HEK293 (cell line): ENCODE data around the gene SLC1A3.

Experiments used
- CTCF ChIA-PET: fragments of 350-600 bp; formaldehyde crosslinking; extraction: SDS; loops from one replicate; lab custom pipeline; 2021; ENCODE audit warnings: antibody characterized with exemption; lab: Yijun Ruan, JAX
- POLR2A ChIA-PET: fragments of 300-600 bp; formaldehyde crosslinking; extraction: SDS; loops from one replicate; lab custom pipeline; 2020; ENCODE audit warnings: antibody characterized with exemption, inconsistent platforms; lab: Yijun Ruan, JAX
- H3K27ac ChIP-seq: fragments of 200-500 bp; sonication (Bioruptor generic); 2 replicates; pipeline ENCODE4 v1.5.1; 2014; ENCODE audit warnings: low read depth, low read length, control low read depth, inconsistent platforms; ENCODE audit errors: extremely low read depth
- H3K36me3 ChIP-seq, 2 experiments: fragments of 200-500 bp in 1 of 2; sonication (Bioruptor generic) in 1 of 2; 1 replicate in 1 of 2; 2 replicates in 1 of 2; pipeline ENCODE4 v1.5.1; 2014 to 2017; ENCODE audit warnings: inconsistent platforms in 2 of 2, low read length in 2 of 2; ENCODE audit not compliant: control insufficient read depth in 2 of 2, insufficient read depth in 1 of 2
- H3K4me1 ChIP-seq: fragments of 200-500 bp; sonication (Bioruptor generic); 2 replicates; pipeline ENCODE4 v1.5.1; 2014; ENCODE audit warnings: mild to moderate bottlenecking, low read length, inconsistent platforms; ENCODE audit not compliant: control insufficient read depth, insufficient read depth
- H3K4me3 ChIP-seq: 2 replicates; pipeline ENCODE4 v1.5.1; 2011; ENCODE audit warnings: low read depth, mild to moderate bottlenecking, control low read depth, low read length, moderate library complexity
- H3K9me3 ChIP-seq: fragments of 200-500 bp; sonication (Bioruptor generic); 2 replicates; pipeline ENCODE4 v1.5.1; 2014; ENCODE audit warnings: low read depth, low read length, inconsistent platforms; ENCODE audit not compliant: control insufficient read depth, insufficient read depth
- GLIS2 ChIP-seq: fragments of 450-650 bp; formaldehyde crosslinking; IDR thresholded peaks from 2 replicates; pipeline ENCODE4 v1.5.1; 2016; ENCODE audit warnings: missing biosample characterization, missing genetic modification characterization
- HOXA7 ChIP-seq: sonication (generic); formaldehyde crosslinking; IDR thresholded peaks from 2 replicates; pipeline ENCODE4 v1.8.1; 2022; ENCODE audit warnings: missing genetic modification reagents, borderline replicate concordance
- PRDM1 ChIP-seq: fragments of 450-650 bp; formaldehyde crosslinking; IDR thresholded peaks from 2 replicates; pipeline ENCODE4; 2016; ENCODE audit warnings: missing biosample characterization, missing genetic modification characterization
- SP2 ChIP-seq: fragments of 450-650 bp; formaldehyde crosslinking; IDR thresholded peaks from 2 replicates; pipeline ENCODE4 v1.5.1; 2016; ENCODE audit warnings: missing biosample characterization, missing genetic modification characterization
- ZBTB21 ChIP-seq: fragments of 450-650 bp; formaldehyde crosslinking; IDR thresholded peaks from 2 replicates; pipeline ENCODE4 v1.5.1; 2017; ENCODE audit warnings: missing biosample characterization, missing genetic modification characterization
- ZBTB7A ChIP-seq: fragments of 450-650 bp; formaldehyde crosslinking; IDR thresholded peaks from 2 replicates; pipeline ENCODE4 v1.5.1; 2016; ENCODE audit warnings: low read depth, missing biosample characterization, missing genetic modification characterization
- ZFHX2 ChIP-seq: fragments of 450-650 bp; formaldehyde crosslinking; conservative IDR thresholded peaks from 2 replicates; pipeline ENCODE4 v1.5.1; 2016; ENCODE audit warnings: missing biosample characterization, missing genetic modification characterization
- ZIC2 ChIP-seq: fragments of 450-650 bp; formaldehyde crosslinking; IDR thresholded peaks from 2 replicates; pipeline ENCODE4 v1.5.1; 2016; ENCODE audit warnings: missing biosample characterization, missing genetic modification characterization
- ZNF10 ChIP-seq: fragments of 450-650 bp; formaldehyde crosslinking; IDR thresholded peaks from 2 replicates; pipeline ENCODE4 v1.5.1; 2017; ENCODE audit warnings: missing biosample characterization, missing genetic modification characterization
- ZNF121 ChIP-seq: fragments of 450-650 bp; formaldehyde crosslinking; IDR thresholded peaks from 2 replicates; pipeline ENCODE4 v1.5.1; 2016; ENCODE audit warnings: missing biosample characterization, missing genetic modification characterization
- ZNF23 ChIP-seq: fragments of 450-650 bp; formaldehyde crosslinking; IDR thresholded peaks from 2 replicates; pipeline ENCODE4 v1.5.1; 2016; ENCODE audit warnings: missing biosample characterization, missing genetic modification characterization, borderline replicate concordance
- ZNF24 ChIP-seq: fragments of 450-650 bp; formaldehyde crosslinking; IDR thresholded peaks from 2 replicates; pipeline ENCODE4 v1.5.1; 2016; ENCODE audit warnings: missing biosample characterization, missing genetic modification characterization
- ZNF341 ChIP-seq: fragments of 450-650 bp; formaldehyde crosslinking; IDR thresholded peaks from 2 replicates; pipeline ENCODE4; 2016; ENCODE audit warnings: low read depth, missing biosample characterization, missing genetic modification characterization
- ZNF366 ChIP-seq: fragments of 450-650 bp; formaldehyde crosslinking; conservative IDR thresholded peaks from 2 replicates; pipeline ENCODE4 v1.5.1; 2016; ENCODE audit warnings: missing biosample characterization, missing genetic modification characterization
- ZNF398 ChIP-seq: fragments of 450-650 bp; formaldehyde crosslinking; IDR thresholded peaks from 2 replicates; pipeline ENCODE4 v1.5.1; 2017; ENCODE audit warnings: missing biosample characterization, missing genetic modification characterization
- ZNF433 ChIP-seq: fragments of 450-650 bp; formaldehyde crosslinking; IDR thresholded peaks from 2 replicates; pipeline ENCODE4 v1.5.1; 2016; ENCODE audit warnings: missing biosample characterization, missing genetic modification characterization, low read depth
- ZNF473 ChIP-seq: fragments of 450-650 bp; formaldehyde crosslinking; IDR thresholded peaks from 2 replicates; pipeline ENCODE4 v1.5.1; 2017; ENCODE audit warnings: missing biosample characterization, missing genetic modification characterization
- ZNF585B ChIP-seq: fragments of 450-650 bp; formaldehyde crosslinking; IDR thresholded peaks from 2 replicates; pipeline ENCODE4 v1.5.1; 2016; ENCODE audit warnings: missing biosample characterization, missing genetic modification characterization
- ZNF623 ChIP-seq: fragments of 450-650 bp; formaldehyde crosslinking; IDR thresholded peaks from 2 replicates; pipeline ENCODE4 v1.5.1; 2016; ENCODE audit warnings: missing biosample characterization, missing genetic modification characterization
- ZNF654 ChIP-seq: fragments of 450-650 bp; formaldehyde crosslinking; IDR thresholded peaks from 2 replicates; pipeline ENCODE4 v1.5.1; 2016; ENCODE audit warnings: low read depth, missing biosample characterization, missing genetic modification characterization
- ZNF677 ChIP-seq: fragments of 450-650 bp; IDR thresholded peaks from 2 replicates; pipeline ENCODE4 v1.5.0; 2018; ENCODE audit warnings: missing biosample characterization, mild to moderate bottlenecking, missing genetic modification characterization, moderate library complexity
- ZNF704 ChIP-seq: fragments of 450-650 bp; formaldehyde crosslinking; IDR thresholded peaks from 2 replicates; pipeline ENCODE4 v1.5.1; 2016; ENCODE audit warnings: missing biosample characterization, missing genetic modification characterization

The SLC1A3 gene

GRCh38 chr5:36724467-36725332, 118.3 kb downstream of the SLC1A3 start:
- Histone ChIP-seq H3K36me3 (no peaks in the 10 kb centered on the region), H3K9me3 (no peaks in the 10 kb centered on the region), H3K27ac (no peak overlapping the region), H3K4me3 (no peak overlapping the region), H3K4me1 (no peaks in the 10 kb centered on the region)
- TF ChIP-seq ZNF585B (tag by site-specific recombination) (no peak), ZNF366 (no peak), ZNF121 (tag by site-specific recombination) (no peak), GLIS2 (tag by site-specific recombination) (no peak), HOXA7 (CRISPR knock-in tag) (no peak), ZNF23 (tag by site-specific recombination) (no peak), ZNF398 (no peak), ZIC2 (tag by site-specific recombination) (peak; percentile 69), ZFHX2 (tag by site-specific recombination) (peak; percentile 33; the same call in 1 of the 2 replicates), SP2 (tag by site-specific recombination) (peak; percentile 30; the same call in 1 of the 2 replicates), ZNF704 (tag by site-specific recombination) (no peak), ZNF10 (tag by site-specific recombination) (peak; percentile 46; the same call in 1 of the 2 replicates), ZNF341 (tag by site-specific recombination) (peak; percentile 81), ZNF433 (tag by site-specific recombination) (no peak), ZNF24 (no peak), ZBTB21 (no peak)
- ChIA-PET POLR2A (no interaction called here), CTCF (interaction anchor here (0.5 to 1.7 kb wide), 9 partner anchors 11 to 1813 kb away, joined by 3 to 6 read pairs (median 4); no protein-coding TSS in a partner anchor)

GRCh38 chr5:36726317-36726716, 119.9 kb downstream of the SLC1A3 start:
- Histone ChIP-seq H3K4me1 (no peaks in the 10 kb centered on the region), H3K27ac (no peak overlapping the region), H3K4me3 (no peak overlapping the region), H3K9me3 (no peaks in the 10 kb centered on the region), H3K36me3 (no peaks in the 10 kb centered on the region)
- ChIA-PET POLR2A (no interaction called here), CTCF (interaction anchor here (2.2 kb wide), 1 partner anchor 13 kb away, joined by 8 read pairs; no protein-coding TSS in a partner anchor)
- no peak for TF ChIP-seq ZNF473 (tag by site-specific recombination)
- TF ChIP-seq ZNF654 = no peak
- TF ChIP-seq ZNF585B (tag by site-specific recombination) = no peak
- TF ChIP-seq ZNF677 (tag by site-specific recombination) = no peak
- no peak for TF ChIP-seq PRDM1

GRCh38 chr5:36726767-36727166, 120.4 kb downstream of the SLC1A3 start:
- Histone ChIP-seq H3K4me3 (no peak overlapping the region), H3K4me1 (no peaks in the 10 kb centered on the region), H3K36me3 (no peaks in the 10 kb centered on the region), H3K9me3 (no peaks in the 10 kb centered on the region), H3K27ac (no peak overlapping the region)
- CTCF ChIA-PET = interaction anchor here (0.6 to 2.2 kb wide), 4 partner anchors 11 to 579 kb away, joined by 3 to 8 read pairs (median 4); no protein-coding TSS in a partner anchor
- POLR2A ChIA-PET = no interaction called here
- TF ChIP-seq ZBTB7A (no peak), ZNF623 (tag by site-specific recombination) (peak; percentile 80)
